Prostate gland (tissue), 2 donors: ENCODE data around the gene WASHC2A. TPM values are rescaled to one million over a fixed set of nuclear protein-coding genes. Genes with fewer than 3 reads are reported as not detected.
A peak's percentile ranks its signal among the peaks of the same experiment; 100 is the strongest.
"Not testable (repeated sequence)": the region's sequence is repeated elsewhere in the genome, so short reads cannot be mapped to it uniquely, and the experiment has no call there.

Experiments used
- DNase-seq: peaks from one replicate; pipeline ENCODE4 v3.0.0-alpha.2; 2019; ENCODE audit warnings: low spot score
- H3K27ac ChIP-seq, 2 donors: fragments of 200-600 bp; sonication (generic); 2 replicates each; pipeline ENCODE4 v1.5.1; 2017 to 2019
- H3K27me3 ChIP-seq: fragments of 200-600 bp; sonication (generic); replicated peaks from 2 replicates; pipeline ENCODE4 v1.5.1; 2019; ENCODE audit not compliant: insufficient read depth
- H3K36me3 ChIP-seq, 2 donors: fragments of 200-600 bp; sonication (generic); 1 replicate in 1 of 2; 2 replicates in 1 of 2; pipeline versions ENCODE4 v1.5.1 to v1.8.1; 2017 to 2019
- H3K4me1 ChIP-seq: fragments of 200-600 bp; sonication (generic); replicated peaks from 2 replicates; pipeline ENCODE4 v1.5.1; 2019
- H3K4me3 ChIP-seq, 2 donors: fragments of 200-600 bp; sonication (generic); 2 replicates each; pipeline ENCODE4 v1.5.1; 2017 to 2019
- H3K9me3 ChIP-seq: fragments of 200-600 bp; sonication (generic); 2 replicates; pipeline ENCODE4 v1.5.1; 2017
- POLR2A ChIP-seq: fragments of 450-650 bp; IDR thresholded peaks from one replicate; pipeline ENCODE4 v1.6.1; 2016; ENCODE audit warnings: antibody characterized with exemption, mild to moderate bottlenecking
- POLR2AphosphoS5 ChIP-seq: sonication (generic); formaldehyde crosslinking; IDR thresholded peaks from one replicate; pipeline ENCODE4 v1.6.1; 2017; ENCODE audit warnings: antibody characterized with exemption
- WGBS: methylation state at CpG from one replicate; pipeline ENCODE4 v1.1.5; 2018; 5-methylcytosine and 5-hydroxymethylcytosine counted together
- intact Hi-C: fragments of 100-400 bp; cut with DNase I; formaldehyde crosslinking; loops from one replicate; pipeline ENCODE4 v1.14.2; 2022
- total RNA-seq, 2 donors: library from RNA; depleted of rRNA; stranded (reverse); fragments of >200 nt; gene quantifications; one replicate each; pipeline ENCODE4 v1.1.0, GENCODE V29; 2016
- TF ChIP-seq, protein P1 (sequence below), 4 experiments: fragments of 200-600 bp in 2 of 4; fragments of 450-650 bp in 2 of 4; sonication (generic) in 2 of 4; IDR thresholded peaks; 1 replicate in 3 of 4; 2 replicates in 1 of 4; pipeline ENCODE4 v1.5.1; 2016 to 2019; ENCODE audit warnings: antibody characterized with exemption in 4 of 4, mild to moderate bottlenecking in 2 of 4, moderate library complexity in 2 of 4

The WASHC2A gene
- total RNA-seq, 2 donors from 2014 or later: 32.7 to 39.8 TPM

DNA sequence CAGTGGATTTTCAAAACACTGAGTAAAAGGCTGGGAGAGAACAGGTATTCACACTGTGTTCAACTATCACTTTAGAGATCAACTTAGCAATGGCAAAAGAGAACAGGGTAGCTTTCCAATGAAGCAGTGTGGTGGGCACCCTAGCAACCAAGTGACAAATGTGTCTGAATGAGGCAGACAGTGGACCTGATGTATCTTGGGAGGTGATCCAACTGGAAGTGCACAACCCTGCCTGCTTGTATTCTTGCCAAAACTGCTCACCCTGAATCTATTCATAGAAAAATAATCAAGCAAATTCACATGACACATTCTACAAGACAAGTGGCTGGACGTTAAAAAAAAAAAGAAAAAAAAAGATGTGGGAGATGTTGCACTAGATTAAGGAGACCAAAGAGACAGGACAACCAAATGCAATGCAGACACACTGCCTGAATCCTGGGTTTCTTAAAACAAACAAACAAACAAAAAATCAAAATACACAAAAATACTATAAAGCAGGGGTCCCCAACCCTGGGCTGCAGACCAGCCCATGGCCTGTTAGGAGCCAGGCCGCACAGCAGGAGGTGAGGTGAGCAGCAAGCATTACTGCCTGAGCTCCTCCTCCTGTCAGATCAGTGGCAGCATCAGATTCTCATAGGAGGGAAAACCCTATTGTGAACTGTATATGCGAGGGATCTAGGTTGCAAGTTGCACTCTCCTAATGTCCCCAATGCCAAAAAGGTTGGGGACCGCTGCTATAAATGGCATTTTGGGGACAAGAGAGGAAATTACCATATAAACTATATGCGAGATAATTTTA, 12.1 kb upstream of the WASHC2A start:
- intact Hi-C loops, H3K36me3 ChIP-seq: not testable (repeated sequence)
- WGBS: 70% methylated on average over 5 of the region's 5 CpGs

DNA sequence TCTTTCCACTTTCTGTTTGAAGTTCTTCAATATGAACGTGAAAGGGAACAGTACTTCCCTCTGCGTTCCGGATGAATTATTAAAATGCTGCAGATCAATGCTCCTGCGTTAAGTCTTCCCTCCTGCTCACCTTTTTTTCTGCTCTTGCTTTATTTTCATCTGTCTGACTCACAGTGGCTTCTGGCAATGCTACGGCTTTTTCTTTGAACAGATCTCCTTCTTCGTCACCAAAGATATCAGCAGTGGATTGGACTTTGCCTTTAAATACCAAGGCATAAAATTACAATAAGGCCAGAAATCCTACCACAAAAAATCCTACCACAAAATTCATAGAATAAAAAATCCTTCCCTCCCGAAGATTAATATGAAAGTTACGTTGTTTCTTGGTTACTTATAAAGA, 11.1 kb upstream of the WASHC2A start:
- H3K36me3 ChIP-seq, H3K4me3 ChIP-seq, H3K9me3 ChIP-seq, H3K4me1 ChIP-seq, H3K27ac ChIP-seq, DNase-seq, H3K27me3 ChIP-seq, intact Hi-C loops: not testable (repeated sequence)
- WGBS: 86% methylated on average over 8 of the region's 8 CpGs

More for the DNA sequence above, 12.1 kb upstream of the WASHC2A start:
- not testable (repeated sequence) for H3K9me3 ChIP-seq, H3K4me3 ChIP-seq, H3K27ac ChIP-seq, H3K4me1 ChIP-seq, DNase-seq, H3K27me3 ChIP-seq

DNA sequence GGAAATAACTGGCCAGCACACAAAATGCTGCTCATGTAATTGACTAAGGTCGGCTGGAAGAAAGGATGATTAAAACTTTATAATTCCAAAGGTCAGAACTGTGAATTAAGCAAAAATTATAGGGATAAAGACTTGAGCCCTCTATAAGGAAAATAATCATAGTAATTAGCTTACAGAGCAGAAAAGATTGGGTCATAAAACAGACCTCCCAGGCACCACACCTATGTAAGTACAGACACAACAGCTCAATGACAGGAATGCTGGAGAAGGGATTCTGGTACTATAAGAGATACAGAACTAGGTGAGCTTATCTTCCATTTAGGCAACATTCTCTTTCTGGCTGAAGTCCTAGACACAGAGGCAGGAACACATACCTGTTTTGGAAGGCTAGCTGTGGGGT, 9.0 kb upstream of the WASHC2A start:
- WGBS: 71% methylated on average over 1 of the region's 1 CpG
- H3K9me3 ChIP-seq, intact Hi-C loops, H3K4me3 ChIP-seq, H3K36me3 ChIP-seq, H3K27ac ChIP-seq, DNase-seq, H3K27me3 ChIP-seq, H3K4me1 ChIP-seq: not testable (repeated sequence)

DNA sequence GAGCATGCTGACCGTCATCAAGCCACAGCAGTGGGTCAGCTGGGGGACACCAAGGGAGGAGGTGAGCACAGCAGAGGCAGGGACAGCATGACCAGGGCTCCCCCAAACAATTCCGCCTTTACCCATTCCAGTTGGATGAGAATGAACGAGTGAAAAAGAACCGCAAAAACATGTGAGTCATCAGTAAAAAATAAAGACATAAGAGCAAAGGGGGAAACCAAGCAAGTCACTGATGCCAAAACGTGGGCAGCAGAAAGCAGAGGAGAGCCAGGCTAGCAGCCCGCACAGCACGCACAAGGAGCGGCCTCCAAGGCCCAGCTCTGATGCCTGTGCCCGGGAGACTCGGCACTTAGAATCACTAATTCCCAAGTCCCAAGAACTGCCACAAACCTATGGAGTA, 7.8 kb upstream of the WASHC2A start:
- intact Hi-C loops, H3K9me3 ChIP-seq: not testable (repeated sequence)

DNA sequence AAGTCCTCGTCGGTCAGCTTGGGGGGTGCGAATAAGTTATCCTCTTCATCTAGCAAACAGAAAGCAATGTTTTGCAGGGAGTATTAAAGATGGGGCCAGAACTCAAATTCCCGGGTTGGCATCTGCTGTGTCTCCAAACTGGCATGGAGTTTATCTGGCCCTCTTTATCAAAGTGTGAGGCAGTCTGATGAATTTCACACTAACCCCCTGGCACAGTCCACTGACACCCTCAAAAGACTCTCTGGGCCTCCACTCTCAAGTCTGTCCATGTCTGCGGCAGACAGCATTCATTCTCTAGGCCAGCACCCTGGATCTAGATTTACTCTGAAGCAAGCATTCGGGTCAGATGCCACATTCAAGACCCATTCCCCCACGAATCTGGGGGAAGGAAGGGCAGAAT, 6.2 kb upstream of the WASHC2A start:
- H3K4me3 ChIP-seq, H3K36me3 ChIP-seq, H3K4me1 ChIP-seq, H3K27me3 ChIP-seq, intact Hi-C loops, H3K27ac ChIP-seq, DNase-seq, H3K9me3 ChIP-seq: not testable (repeated sequence)
- 67% methylated on average over 7 of the region's 7 CpGs for WGBS

More for the DNA sequence above, 7.8 kb upstream of the WASHC2A start:
- not testable (repeated sequence) for DNase-seq, H3K4me1 ChIP-seq, H3K27ac ChIP-seq, H3K36me3 ChIP-seq, H3K27me3 ChIP-seq, H3K4me3 ChIP-seq
- 81% methylated on average over 10 of the region's 10 CpGs for WGBS

DNA sequence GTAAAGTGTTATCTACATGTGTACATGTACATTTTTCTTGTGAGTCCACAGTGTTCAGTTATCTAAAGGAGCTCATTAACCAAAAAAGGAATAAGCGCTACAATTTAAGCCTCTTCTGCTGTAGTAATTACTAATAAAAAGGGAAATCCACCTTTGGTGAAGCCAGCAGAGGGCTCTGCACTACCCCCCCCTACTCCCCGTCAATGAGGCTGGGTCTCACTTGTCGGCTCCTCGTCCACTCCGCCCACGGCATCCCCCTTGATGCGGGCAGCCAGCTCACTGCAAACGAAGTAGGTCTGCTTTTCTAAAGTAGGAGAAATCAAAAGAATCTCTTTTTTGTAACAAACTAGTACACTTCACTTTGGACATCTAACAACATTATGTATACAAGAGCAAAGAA, 4.7 kb upstream of the WASHC2A start:
- H3K36me3 ChIP-seq: no peaks in the 10 kb centered on the region
- TF ChIP-seq, protein P1, sequence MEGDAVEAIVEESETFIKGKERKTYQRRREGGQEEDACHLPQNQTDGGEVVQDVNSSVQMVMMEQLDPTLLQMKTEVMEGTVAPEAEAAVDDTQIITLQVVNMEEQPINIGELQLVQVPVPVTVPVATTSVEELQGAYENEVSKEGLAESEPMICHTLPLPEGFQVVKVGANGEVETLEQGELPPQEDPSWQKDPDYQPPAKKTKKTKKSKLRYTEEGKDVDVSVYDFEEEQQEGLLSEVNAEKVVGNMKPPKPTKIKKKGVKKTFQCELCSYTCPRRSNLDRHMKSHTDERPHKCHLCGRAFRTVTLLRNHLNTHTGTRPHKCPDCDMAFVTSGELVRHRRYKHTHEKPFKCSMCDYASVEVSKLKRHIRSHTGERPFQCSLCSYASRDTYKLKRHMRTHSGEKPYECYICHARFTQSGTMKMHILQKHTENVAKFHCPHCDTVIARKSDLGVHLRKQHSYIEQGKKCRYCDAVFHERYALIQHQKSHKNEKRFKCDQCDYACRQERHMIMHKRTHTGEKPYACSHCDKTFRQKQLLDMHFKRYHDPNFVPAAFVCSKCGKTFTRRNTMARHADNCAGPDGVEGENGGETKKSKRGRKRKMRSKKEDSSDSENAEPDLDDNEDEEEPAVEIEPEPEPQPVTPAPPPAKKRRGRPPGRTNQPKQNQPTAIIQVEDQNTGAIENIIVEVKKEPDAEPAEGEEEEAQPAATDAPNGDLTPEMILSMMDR (IDR thresholded peaks at IDR 0.05): no peak
- no peak for TF ChIP-seq POLR2AphosphoS5
- no peak for TF ChIP-seq POLR2A
- 12% methylated on average over 8 of the region's 8 CpGs for WGBS
- H3K4me1 ChIP-seq: no peaks in the 10 kb centered on the region
- no peaks in the 10 kb centered on the region for H3K9me3 ChIP-seq
- no peak overlapping the region for H3K27ac ChIP-seq
- intact Hi-C loops: no loop called here
- DNase-seq: no peak
- H3K27me3 ChIP-seq: no peaks in the 10 kb centered on the region
- H3K4me3 ChIP-seq: no peak overlapping the region

DNA sequence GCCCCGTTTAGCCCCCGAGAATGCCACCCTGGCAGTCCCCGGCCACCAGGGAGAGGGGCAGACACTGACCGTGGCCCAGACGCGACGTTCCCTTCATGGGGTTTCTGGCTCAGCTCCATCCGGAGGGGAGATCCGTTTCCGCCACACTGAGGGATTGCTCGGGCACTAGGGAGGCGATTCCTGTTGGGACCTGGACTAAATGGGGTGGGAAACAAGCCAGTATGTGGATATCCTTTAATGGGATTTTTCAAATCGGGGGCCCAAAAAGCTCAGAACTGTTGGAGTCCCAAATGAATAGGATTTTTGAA, 552 bp downstream of the WASHC2A start:
- 2% methylated on average over 3 of the region's 13 CpGs for WGBS

DNA sequence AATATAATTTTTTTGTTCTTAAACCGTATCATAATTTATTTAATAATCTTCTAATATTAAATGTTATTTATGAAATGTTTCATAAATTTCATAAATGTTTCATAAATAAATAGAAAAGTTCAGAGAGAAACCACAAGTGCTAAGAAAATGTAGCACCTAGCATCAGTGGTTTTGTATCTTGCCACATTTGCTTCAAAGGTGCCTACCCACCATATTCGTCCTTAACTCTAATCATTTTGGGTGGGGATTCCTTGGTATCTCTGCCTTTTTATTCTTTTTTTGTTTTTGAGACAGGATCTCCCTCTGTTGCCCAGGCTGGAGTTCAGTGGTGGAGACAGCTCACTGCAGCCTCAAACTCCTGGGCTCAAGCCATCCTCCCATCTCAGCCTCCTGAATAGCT, 7.4 kb downstream of the WASHC2A start:
- WGBS: 94% methylated on average over 1 of the region's 2 CpGs
- H3K27me3 ChIP-seq, H3K4me3 ChIP-seq, intact Hi-C loops, H3K36me3 ChIP-seq, H3K4me1 ChIP-seq, H3K9me3 ChIP-seq, H3K27ac ChIP-seq, DNase-seq: not testable (repeated sequence)

More for the DNA sequence above, 552 bp downstream of the WASHC2A start:
- DNase-seq, H3K4me1 ChIP-seq, H3K27me3 ChIP-seq, H3K36me3 ChIP-seq, H3K9me3 ChIP-seq, intact Hi-C loops: not testable (repeated sequence)
- Histone ChIP-seq H3K27ac (peak overlapping the region in 1 of 2 donors; percentile 67), H3K4me3 (peak overlapping the region; percentile 53 to 62)

DNA sequence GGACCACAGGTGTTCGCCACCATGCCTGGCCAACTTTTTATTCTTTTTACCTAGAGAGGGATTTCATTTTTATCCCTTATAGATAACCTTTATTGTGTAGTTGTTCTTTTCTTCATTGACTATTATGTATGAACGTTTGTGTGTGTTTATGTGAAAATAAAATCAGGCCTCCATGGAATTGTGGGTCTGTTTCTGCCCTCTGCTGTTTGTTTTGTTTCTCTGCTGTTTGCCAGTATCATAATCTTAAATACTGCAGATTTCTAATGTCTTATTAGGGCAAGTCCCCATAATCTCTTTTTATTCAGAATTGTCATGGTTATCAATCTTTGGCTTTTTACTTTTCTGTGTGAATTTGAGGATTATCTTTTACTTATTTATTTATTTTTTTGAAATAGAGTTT, 7.8 kb downstream of the WASHC2A start:
- H3K4me1 ChIP-seq, H3K9me3 ChIP-seq, intact Hi-C loops, H3K27me3 ChIP-seq, H3K4me3 ChIP-seq, H3K27ac ChIP-seq, DNase-seq, H3K36me3 ChIP-seq: not testable (repeated sequence)
- WGBS: 50% methylated on average over 2 of the region's 2 CpGs

DNA sequence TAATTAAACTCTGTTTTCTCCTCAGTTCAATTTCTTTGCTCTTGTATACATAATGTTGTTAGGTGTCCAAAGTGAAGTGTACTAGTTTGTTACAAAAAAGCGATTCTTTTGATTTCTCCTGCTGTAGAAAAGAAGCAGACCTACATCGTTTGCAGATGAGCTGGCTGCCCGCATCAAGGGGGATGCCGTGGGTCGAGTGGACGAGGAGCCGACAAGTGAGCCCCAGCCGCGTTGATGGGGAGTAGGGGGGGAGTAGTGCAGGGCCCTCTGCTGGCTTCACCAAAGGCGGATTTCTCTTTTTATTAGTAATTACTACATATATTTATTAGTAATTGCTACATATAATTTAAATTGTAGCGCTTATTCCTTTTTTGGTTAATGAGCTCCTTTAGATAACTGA, 23.6 kb downstream of the WASHC2A start:
- H3K27me3 ChIP-seq, H3K4me3 ChIP-seq, H3K9me3 ChIP-seq, intact Hi-C loops, H3K4me1 ChIP-seq, DNase-seq, H3K36me3 ChIP-seq, H3K27ac ChIP-seq: not testable (repeated sequence)
- 91% methylated on average over 10 of the region's 11 CpGs for WGBS

DNA sequence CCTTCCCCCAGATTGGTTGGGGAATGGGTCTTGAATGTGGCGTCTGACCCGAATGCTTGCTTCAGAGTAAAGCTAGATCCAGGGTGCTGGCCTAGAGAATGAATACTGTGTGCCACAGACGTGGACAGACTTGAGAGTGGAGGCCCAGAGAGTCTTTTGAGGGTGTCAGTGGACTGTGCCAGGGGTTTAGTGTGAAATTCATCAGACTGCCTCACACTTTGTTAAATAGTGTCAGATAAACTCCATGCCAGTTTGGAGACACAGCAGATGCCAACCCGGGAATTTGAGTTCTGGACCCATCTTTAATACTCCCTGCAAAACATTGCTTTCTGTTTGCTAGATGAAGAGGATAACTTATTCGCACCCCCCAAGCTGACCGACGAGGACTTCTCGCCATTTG, 25.2 kb downstream of the WASHC2A start:
- H3K27me3 ChIP-seq, H3K4me3 ChIP-seq, H3K4me1 ChIP-seq, H3K9me3 ChIP-seq, intact Hi-C loops, DNase-seq, H3K27ac ChIP-seq, H3K36me3 ChIP-seq: not testable (repeated sequence)
- WGBS: no CpG with 5 or more reads among the region's 8 CpGs

DNA sequence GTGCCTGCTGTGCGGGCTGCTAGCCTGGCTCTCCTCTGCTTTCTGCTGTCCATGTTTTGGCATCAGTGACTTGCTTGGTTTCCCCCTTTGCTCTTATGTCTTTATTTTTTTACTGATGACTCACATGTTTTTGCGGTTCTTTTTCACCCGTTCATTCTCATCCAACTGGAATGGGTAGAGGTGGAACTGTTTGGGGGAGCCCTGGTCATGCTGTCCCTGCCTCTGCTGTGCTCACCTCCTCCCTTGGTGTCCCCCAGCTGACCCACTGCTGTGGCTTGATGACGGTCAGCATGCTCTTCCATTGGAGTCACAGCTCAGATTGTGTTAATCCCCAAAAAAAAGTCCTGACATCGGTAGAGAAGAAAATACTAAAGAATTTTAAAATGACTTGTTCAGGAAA, 26.9 kb downstream of the WASHC2A start:
- H3K4me1 ChIP-seq, H3K36me3 ChIP-seq, H3K27ac ChIP-seq, H3K9me3 ChIP-seq, H3K4me3 ChIP-seq, H3K27me3 ChIP-seq, DNase-seq, intact Hi-C loops: not testable (repeated sequence)
- 93% methylated on average over 3 of the region's 5 CpGs for WGBS
